Measurements from ENCODE around the gene EFCAB8. TPM values are rescaled to one million over a fixed set of nuclear protein-coding genes. Genes with fewer than 3 reads are reported as not detected.

EFCAB8 gene
- total RNA-seq, 1 experiment from 2014 or later: 1.8 TPM

- Mint-ChIP-seq H3K4me3 (ENCODE audit: unreplicated experiment) (no peak overlapping the region), H3K36me3 (ENCODE audit: insufficient read depth, unreplicated experiment) (no peaks in the 10 kb centered on the region), H3K27ac (ENCODE audit: unreplicated experiment) (no peak overlapping the region), H3K9me3 (ENCODE audit: unreplicated experiment) (peaks cover 10% of the 10 kb centered on the region), H3K4me1 (ENCODE audit: low read depth, unreplicated experiment) (no peaks in the 10 kb centered on the region), H3K27me3 (ENCODE audit: insufficient read depth, unreplicated experiment) (peaks cover 18% of the 10 kb centered on the region)
- TF ChIP-seq CTCF (IDR thresholded peaks at IDR 0.05; ENCODE audit: insufficient read depth in 1 of 2, low read depth in 1 of 2, low read length in 1 of 2, severe bottlenecking in 1 of 2, unreplicated experiment in 1 of 2): peak; percentile 59 to 84
- intact Hi-C loops (cut with micrococcal nuclease; ENCODE audit: unreplicated experiment): loop anchor here (5.0 to 10.0 kb wide), 2 partner anchors 92 to 100 kb away; no protein-coding TSS in a partner anchor
- DNase-seq: peak in 1 of 2 experiments; percentile 42
- ChIA-PET CTCF (no interaction called here), POLR2A (no interaction called here)
- no peaks in the 10 kb centered on the region for H3K4me1 ChIP-seq
- no peaks in the 10 kb centered on the region for H3K36me3 ChIP-seq (ENCODE audit: control insufficient read depth, insufficient read depth, low read length)
- H3K4me3 ChIP-seq (ENCODE audit: low read depth, low read length): no peak overlapping the region
- peaks cover 10% of the 10 kb centered on the region for H3K9me3 ChIP-seq
- no TSS peak for BruUV-seq (replicated peaks)
- no peaks in the 10 kb centered on the region; the same call in 1 of the 2 replicates for H3K27me3 ChIP-seq (replicated peaks; ENCODE audit: control insufficient read depth, insufficient read depth, low read length)
Observed at GRCh38 chr20:33005132-33005566, 146.4 kb downstream of the EFCAB8 start.

GRCh38 chr20:33005908-33006775, 147.4 kb downstream of the EFCAB8 start:
- CTCF ChIA-PET: no interaction called here
- intact Hi-C loops (cut with micrococcal nuclease; ENCODE audit: unreplicated experiment): loop anchor here (5.0 to 10.0 kb wide), 2 partner anchors 91 to 101 kb away; no protein-coding TSS in a partner anchor
- H3K36me3 Mint-ChIP-seq (ENCODE audit: insufficient read depth, unreplicated experiment): no peaks in the 10 kb centered on the region

More at GRCh38 chr20:33005908-33006775, 147.4 kb downstream of the EFCAB8 start:
- POLR2A ChIA-PET: no interaction called here
- BruUV-seq (replicated peaks): no TSS peak
- Mint-ChIP-seq H3K9me3 (ENCODE audit: unreplicated experiment) (peaks cover 10% of the 10 kb centered on the region), H3K27me3 (ENCODE audit: insufficient read depth, unreplicated experiment) (peaks cover 17% of the 10 kb centered on the region), H3K4me3 (ENCODE audit: unreplicated experiment) (no peak overlapping the region), H3K27ac (ENCODE audit: unreplicated experiment) (no peak overlapping the region), H3K4me1 (ENCODE audit: low read depth, unreplicated experiment) (no peaks in the 10 kb centered on the region)
- Histone ChIP-seq H3K4me3 (ENCODE audit: low read depth, low read length) (no peak overlapping the region), H3K36me3 (ENCODE audit: control insufficient read depth, insufficient read depth, low read length) (no peaks in the 10 kb centered on the region), H3K27me3 (replicated peaks; ENCODE audit: control insufficient read depth, insufficient read depth, low read length) (peaks cover 3% of the 10 kb centered on the region), H3K9me3 (peaks cover 10% of the 10 kb centered on the region), H3K4me1 (no peaks in the 10 kb centered on the region)
- no peak for DNase-seq
- no peak for TF ChIP-seq CTCF (IDR thresholded peaks at IDR 0.05; ENCODE audit: insufficient read depth in 1 of 2, low read depth in 1 of 2, low read length in 1 of 2, severe bottlenecking in 1 of 2, unreplicated experiment in 1 of 2)

Measured in Caco-2 (cell line).